PC-9 (cell line): ENCODE measurements around the gene MSI2. TPM values are rescaled to one million over a fixed set of nuclear protein-coding genes. Genes with fewer than 3 reads are reported as not detected.

Experiments used
- BruUV-seq: library from RNA; stranded (reverse); fragments of 400-500 nt; replicated peaks from 2 replicates; lab custom pipeline; 2021; lab: Mats Ljungman, UMichigan
- CTCF ChIA-PET: fragments of 300-600 bp; sonication (Branson Sonifier 250); formaldehyde crosslinking; loops from one replicate; lab custom pipeline; 2022; ENCODE audit warnings: antibody characterized with exemption; lab: Charles Lee
- POLR2A ChIA-PET: fragments of 300-600 bp; sonication (Branson Sonifier 250); formaldehyde crosslinking; loops from one replicate; lab custom pipeline; 2022; ENCODE audit warnings: antibody characterized with exemption; ENCODE audit not compliant: unreplicated experiment; lab: Charles Lee
- DNase-seq, 2 experiments: peaks; one replicate each; pipeline versions ENCODE4 v3.0.0 to v3.0.0-alpha.2; 2015 to 2022; ENCODE audit warnings: mixed read lengths in 1 of 2
- H2AFZ ChIP-seq: fragments of 200-600 bp; sonication (generic); 2 replicates; pipeline ENCODE4 v1.8.1; 2017; ENCODE audit warnings: antibody characterized with exemption
- H3F3A ChIP-seq: fragments of 200-600 bp; sonication (generic); 2 replicates; pipeline ENCODE4 v1.8.1; 2017; ENCODE audit warnings: antibody characterized with exemption, mild to moderate bottlenecking, low read depth; ENCODE audit not compliant: insufficient read depth
- H3K27ac ChIP-seq: fragments of 200-600 bp; sonication (generic); 2 replicates; pipeline ENCODE4 v1.6.1; 2016; ENCODE audit warnings: mixed run types
- H3K27me3 ChIP-seq: fragments of 200-600 bp; sonication (generic); 2 replicates; pipeline ENCODE4 v1.6.1; 2016; ENCODE audit warnings: low read depth, mixed run types; ENCODE audit not compliant: insufficient read depth
- H3K36me3 ChIP-seq: fragments of 200-600 bp; sonication (generic); 2 replicates; pipeline ENCODE4 v1.6.1; 2016; ENCODE audit warnings: low read depth, mixed run types
- H3K4me1 ChIP-seq: fragments of 200-600 bp; sonication (generic); replicated peaks from 2 replicates; pipeline ENCODE4 v1.6.1; 2016; ENCODE audit warnings: mixed run types; ENCODE audit not compliant: insufficient read depth
- H3K4me2 ChIP-seq: fragments of 200-600 bp; sonication (generic); 2 replicates; pipeline ENCODE4 v1.6.1; 2017; ENCODE audit warnings: mixed run types
- H3K4me3 ChIP-seq: fragments of 200-600 bp; sonication (generic); 2 replicates; pipeline ENCODE4 v1.6.1; 2016; ENCODE audit warnings: mixed run types
- H3K79me2 ChIP-seq: fragments of 200-600 bp; sonication (generic); 2 replicates; pipeline ENCODE4 v1.6.1; 2017; ENCODE audit warnings: low read depth, mixed run types
- H3K9me2 ChIP-seq: fragments of 200-600 bp; sonication (generic); 2 replicates; pipeline ENCODE4 v1.8.1; 2017; ENCODE audit warnings: mild to moderate bottlenecking; ENCODE audit not compliant: insufficient read depth
- H3K9me3 ChIP-seq: fragments of 200-600 bp; sonication (generic); 2 replicates; pipeline ENCODE4 v1.8.1; 2016; ENCODE audit warnings: low read depth; ENCODE audit not compliant: insufficient read depth
- H4K20me1 ChIP-seq: fragments of 200-600 bp; sonication (generic); 2 replicates; pipeline ENCODE4 v1.8.1; 2017; ENCODE audit not compliant: insufficient read depth
- EZH2 ChIP-seq: fragments of 200-600 bp; sonication (generic); IDR thresholded peaks from 2 replicates; pipeline ENCODE4 v1.8.0; 2017; ENCODE audit warnings: antibody characterized with exemption, low read depth
- intact Hi-C: fragments of 100-400 bp; cut with micrococcal nuclease; formaldehyde crosslinking; loops from one replicate; pipeline ENCODE4 v1.10.0; 2022; ENCODE audit not compliant: unreplicated experiment
- total RNA-seq: library from RNA; stranded (reverse); gene quantifications from 2 replicates; pipeline ENCODE4 v1.2.3, GENCODE V29; 2021
- TF ChIP-seq, protein P1 (sequence below): fragments of 200-600 bp; sonication (generic); conservative IDR thresholded peaks from 2 replicates; pipeline ENCODE4 v1.6.1; 2017; ENCODE audit warnings: mixed run types, antibody characterized with exemption, mild to moderate bottlenecking, moderate library complexity

The MSI2 gene
- total RNA-seq, 1 experiment from 2014 or later, result 15.7 TPM

DNA sequence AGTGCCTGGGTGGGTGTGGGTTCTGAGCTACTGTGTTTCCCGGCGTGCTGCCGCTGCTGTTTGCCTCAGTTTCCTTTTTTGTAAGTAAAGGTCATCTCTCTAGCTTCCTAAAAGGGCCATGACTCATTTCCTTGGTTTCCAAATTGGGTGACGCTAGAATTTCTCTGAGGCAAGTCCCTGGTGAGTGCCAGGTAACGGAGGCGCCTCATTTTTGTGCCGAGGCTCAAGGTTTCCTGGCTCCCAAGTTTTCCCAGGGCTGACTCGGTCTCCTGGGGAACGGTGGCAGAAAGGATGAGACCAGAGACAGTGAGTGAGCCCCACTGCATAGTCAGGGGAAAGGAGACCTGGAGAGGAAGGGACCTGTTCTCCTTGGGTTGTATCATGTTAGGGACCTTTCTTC lies 20.3 kb downstream of the MSI2 start:
- POLR2A ChIA-PET, result no interaction called here
- BruUV-seq, result no TSS peak

DNA sequence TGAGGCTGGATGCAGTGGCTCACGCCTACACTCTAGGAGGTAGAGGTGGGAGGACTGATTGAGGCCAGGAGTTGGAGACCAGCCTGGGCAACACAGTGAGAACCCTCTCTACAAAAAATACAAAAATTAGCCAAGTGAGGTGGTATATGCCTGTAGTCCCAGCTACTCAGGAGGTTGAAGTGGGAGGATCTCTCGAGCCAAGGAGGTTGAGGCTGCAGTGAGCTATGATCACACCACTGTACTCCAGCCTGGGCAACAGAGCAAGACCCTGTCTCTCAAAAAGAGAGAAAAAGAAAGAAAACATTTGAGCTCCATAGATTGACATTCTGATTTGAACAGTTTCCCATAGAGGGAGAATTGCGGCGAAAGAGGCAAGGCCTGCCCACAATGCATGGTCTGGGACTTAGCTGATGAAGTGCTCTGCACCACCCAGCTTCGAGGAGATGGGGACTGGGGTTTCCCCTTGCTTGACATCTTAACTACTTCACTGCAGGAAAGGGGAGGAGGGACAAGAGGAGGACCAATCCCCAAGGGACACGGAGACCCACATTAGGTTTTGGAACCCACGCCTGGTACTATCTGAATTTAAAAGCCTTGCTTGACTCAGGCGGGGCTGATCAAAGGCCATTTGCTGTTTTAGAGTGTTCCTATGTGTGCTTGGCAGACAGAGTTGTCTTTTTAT lies 21.7 kb downstream of the MSI2 start:
- Histone ChIP-seq H3F3A (no peaks in the 10 kb centered on the region), H3K4me1 (no peaks in the 10 kb centered on the region), H3K4me2 (no peak overlapping the region), H3K9me2 (no peaks in the 10 kb centered on the region), H2AFZ (no peak overlapping the region), H3K4me3 (no peak overlapping the region), H3K27ac (no peak overlapping the region), H3K79me2 (no peaks in the 10 kb centered on the region), H3K9me3 (no peaks in the 10 kb centered on the region), H4K20me1 (no peaks in the 10 kb centered on the region), H3K36me3 (no peaks in the 10 kb centered on the region), H3K27me3 (peaks cover 36% of the 10 kb centered on the region)
- intact Hi-C loops, result no loop called here
- TF ChIP-seq, protein P1, sequence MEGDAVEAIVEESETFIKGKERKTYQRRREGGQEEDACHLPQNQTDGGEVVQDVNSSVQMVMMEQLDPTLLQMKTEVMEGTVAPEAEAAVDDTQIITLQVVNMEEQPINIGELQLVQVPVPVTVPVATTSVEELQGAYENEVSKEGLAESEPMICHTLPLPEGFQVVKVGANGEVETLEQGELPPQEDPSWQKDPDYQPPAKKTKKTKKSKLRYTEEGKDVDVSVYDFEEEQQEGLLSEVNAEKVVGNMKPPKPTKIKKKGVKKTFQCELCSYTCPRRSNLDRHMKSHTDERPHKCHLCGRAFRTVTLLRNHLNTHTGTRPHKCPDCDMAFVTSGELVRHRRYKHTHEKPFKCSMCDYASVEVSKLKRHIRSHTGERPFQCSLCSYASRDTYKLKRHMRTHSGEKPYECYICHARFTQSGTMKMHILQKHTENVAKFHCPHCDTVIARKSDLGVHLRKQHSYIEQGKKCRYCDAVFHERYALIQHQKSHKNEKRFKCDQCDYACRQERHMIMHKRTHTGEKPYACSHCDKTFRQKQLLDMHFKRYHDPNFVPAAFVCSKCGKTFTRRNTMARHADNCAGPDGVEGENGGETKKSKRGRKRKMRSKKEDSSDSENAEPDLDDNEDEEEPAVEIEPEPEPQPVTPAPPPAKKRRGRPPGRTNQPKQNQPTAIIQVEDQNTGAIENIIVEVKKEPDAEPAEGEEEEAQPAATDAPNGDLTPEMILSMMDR, result no peak
- no peak for TF ChIP-seq EZH2
- DNase-seq, result no peak
- BruUV-seq, result no TSS peak
- ChIA-PET POLR2A (no interaction called here), CTCF (interaction anchor here (1.1 kb wide), 1 partner anchor 34 kb away, joined by 3 read pairs; no protein-coding TSS in a partner anchor)

More for the DNA sequence above, 20.3 kb downstream of the MSI2 start:
- CTCF ChIA-PET, result no interaction called here
- Histone ChIP-seq H3K4me3 (no peak overlapping the region), H3K27ac (no peak overlapping the region), H3K9me3 (no peaks in the 10 kb centered on the region), H3K9me2 (no peaks in the 10 kb centered on the region), H3K79me2 (no peaks in the 10 kb centered on the region), H3F3A (no peaks in the 10 kb centered on the region), H3K4me2 (no peak overlapping the region), H3K36me3 (no peaks in the 10 kb centered on the region), H2AFZ (no peak overlapping the region), H4K20me1 (no peaks in the 10 kb centered on the region), H3K27me3 (peaks cover 42% of the 10 kb centered on the region; the same call in 1 of the 2 replicates), H3K4me1 (no peaks in the 10 kb centered on the region)
- TF ChIP-seq EZH2, result no peak
- TF ChIP-seq, protein P1, result no peak
- DNase-seq, result no peak
- intact Hi-C loops, result no loop called here

DNA sequence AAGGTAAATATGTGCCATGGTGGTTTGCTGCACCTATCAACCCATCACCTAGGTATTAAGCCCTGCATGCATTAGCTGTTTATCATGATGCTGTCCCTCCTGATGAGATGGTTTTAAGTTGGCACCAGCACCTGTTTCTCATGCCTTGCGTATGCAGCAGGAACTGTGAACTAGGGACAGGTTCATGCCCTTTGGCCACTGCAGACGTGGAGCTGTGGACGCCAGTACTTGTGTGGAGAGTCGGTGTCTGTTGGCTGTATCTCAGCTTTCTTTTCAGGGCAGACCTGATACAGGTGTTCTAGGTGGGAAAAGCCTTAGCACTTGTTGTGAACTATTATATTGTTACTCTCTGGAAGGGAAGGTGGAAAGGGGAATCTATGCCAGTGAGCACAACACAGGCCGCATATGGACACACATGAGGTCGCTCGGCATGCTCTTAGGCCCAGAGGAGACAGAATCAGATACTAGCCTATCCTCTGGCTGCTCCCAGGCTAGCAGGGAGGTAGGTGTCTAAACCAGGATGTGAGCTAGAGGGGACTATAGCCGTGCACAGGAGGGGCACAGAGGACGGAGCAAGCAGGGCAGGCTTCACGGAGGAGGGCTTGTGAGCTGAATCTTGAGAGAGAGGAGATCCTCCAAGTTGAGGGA lies 22.5 kb downstream of the MSI2 start:
- no TSS peak for BruUV-seq
- CTCF ChIA-PET, result no interaction called here
- no peaks in the 10 kb centered on the region for H4K20me1 ChIP-seq
- no peaks in the 10 kb centered on the region for H3K9me2 ChIP-seq
- intact Hi-C loops, result no loop called here
- H3F3A ChIP-seq, result no peaks in the 10 kb centered on the region
- DNase-seq, result no peak
- no peaks in the 10 kb centered on the region for H3K79me2 ChIP-seq
- no peak overlapping the region for H2AFZ ChIP-seq
- no peaks in the 10 kb centered on the region for H3K36me3 ChIP-seq
- H3K9me3 ChIP-seq, result no peaks in the 10 kb centered on the region
- no peak overlapping the region for H3K27ac ChIP-seq
- no peak overlapping the region for H3K4me2 ChIP-seq
- POLR2A ChIA-PET, result no interaction called here
- peaks cover 36% of the 10 kb centered on the region for H3K27me3 ChIP-seq
- H3K4me3 ChIP-seq, result no peak overlapping the region
- no peak for TF ChIP-seq EZH2
- TF ChIP-seq, protein P1, result no peak
- no peaks in the 10 kb centered on the region for H3K4me1 ChIP-seq
